ENCODE data around the gene PLD4. TPM values are rescaled to one million over a fixed set of nuclear protein-coding genes. Genes with fewer than 3 reads are reported as not detected.
"Not testable (repeated sequence)": the region's sequence is repeated elsewhere in the genome, so short reads cannot be mapped to it uniquely, and the experiment has no call there.

Gene PLD4
- total RNA-seq, 4 donors from 2014 or later: 0.16 TPM; not detected in 3

DNA sequence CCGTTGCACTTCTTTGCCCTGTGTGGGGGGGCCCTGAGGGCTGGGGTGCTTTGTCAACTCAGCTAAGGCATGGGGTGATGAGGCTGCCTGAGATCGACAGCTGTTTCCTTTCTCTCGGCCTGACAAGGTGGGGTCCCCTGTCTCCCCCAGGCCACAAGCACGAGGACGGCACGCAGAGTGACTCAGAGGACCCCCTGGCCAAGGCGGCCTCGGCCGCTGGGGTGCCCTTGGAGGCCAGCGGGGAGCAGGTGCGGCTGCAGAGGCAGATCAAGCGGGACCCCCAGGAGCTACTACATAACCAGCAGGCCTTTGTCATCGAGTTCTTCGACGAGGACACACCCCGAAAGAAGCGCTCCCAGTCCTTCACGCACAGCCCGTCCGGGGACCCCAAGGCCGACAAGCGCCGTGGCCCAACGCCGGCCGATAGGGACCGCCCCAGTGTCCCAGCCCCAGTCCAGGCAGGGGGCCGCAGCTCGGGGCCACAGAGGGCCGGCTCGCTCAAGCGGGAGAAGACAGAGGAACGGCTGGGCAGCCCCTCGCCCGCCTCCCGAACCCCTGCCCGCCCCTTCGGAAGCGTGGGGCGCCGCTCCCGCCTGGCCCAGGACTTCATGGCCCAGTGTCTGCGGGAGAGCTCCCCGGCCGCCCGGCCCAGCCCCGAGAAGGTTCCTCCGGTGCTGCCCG lies 40.9 kb upstream of the PLD4 start:
- Histone ChIP-seq H3K36me3 (peaks cover 79% of the 10 kb centered on the region), H3K4me1 (peaks cover 9% of the 10 kb centered on the region), H3K4me3 (no peak overlapping the region), H3K27me3 (no peaks in the 10 kb centered on the region), H3K9me3 (no peaks in the 10 kb centered on the region), H3K27ac (no peak overlapping the region)
- no peak for TF ChIP-seq EP300 (IDR thresholded peaks at IDR 0.05)
- 78% methylated on average over 6 of the region's 49 CpGs for WGBS
- no peak for DNase-seq (ENCODE audit: low spot score in 2 of 2)

GRCh38 chr14:104884381-104884780 lies 40.3 kb upstream of the PLD4 start:
- not testable (repeated sequence) for H3K27me3 ChIP-seq; H3K4me1 ChIP-seq; H3K9me3 ChIP-seq; H3K27ac ChIP-seq; H3K4me3 ChIP-seq; DNase-seq (ENCODE audit: low spot score in 2 of 2)
- WGBS: 90% methylated on average over 10 of the region's 34 CpGs
- H3K36me3 ChIP-seq: peaks cover 81% of the 10 kb centered on the region

DNA sequence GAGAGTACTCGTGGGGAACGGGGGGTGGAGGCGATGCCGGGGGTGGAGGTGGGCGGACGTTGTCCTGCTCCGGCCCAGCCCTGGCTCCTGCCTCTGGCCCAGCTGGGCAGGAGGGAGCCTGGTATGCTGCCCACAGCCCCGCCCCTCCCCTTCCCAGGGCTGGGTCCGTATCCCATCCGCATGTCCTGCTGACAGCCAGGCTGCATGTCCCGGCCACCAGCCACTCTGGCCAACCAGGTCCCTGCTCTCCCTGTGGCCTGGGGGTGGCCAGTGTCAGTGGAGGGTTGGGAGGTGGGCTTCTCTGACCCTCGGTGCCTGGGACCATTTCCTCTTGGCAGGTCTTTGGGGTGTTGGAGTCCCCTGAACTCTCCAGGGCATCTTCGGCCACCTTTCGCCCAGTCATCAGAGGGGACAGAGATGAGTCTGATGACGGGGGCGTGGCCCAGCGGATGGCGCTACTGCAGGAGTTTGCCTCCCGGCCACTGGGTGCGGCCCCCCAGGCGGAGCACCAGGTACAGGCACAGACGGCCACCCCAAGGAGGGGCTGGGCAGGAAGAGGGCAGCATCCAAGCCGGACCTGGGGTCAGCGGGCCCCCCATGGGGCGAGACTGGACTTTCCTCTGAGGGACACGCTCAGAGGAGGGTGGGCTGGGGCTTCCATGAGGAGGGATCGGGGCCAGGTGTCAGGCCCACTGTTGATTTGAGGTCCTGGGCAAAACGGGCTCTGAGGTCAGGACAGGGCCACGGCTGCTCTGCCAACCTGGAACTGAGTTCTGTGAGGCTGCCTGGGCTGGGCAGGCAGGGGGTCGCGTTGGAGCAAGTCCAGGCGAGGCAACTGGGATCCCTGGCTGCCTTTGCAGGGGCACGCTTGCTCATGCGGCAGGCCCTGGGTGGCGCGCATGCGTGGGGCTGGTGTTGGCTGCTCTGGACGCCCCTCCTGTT lies 39.4 kb upstream of the PLD4 start:
- no peaks in the 10 kb centered on the region for H3K27me3 ChIP-seq
- no peak overlapping the region for H3K4me3 ChIP-seq
- H3K9me3 ChIP-seq: no peaks in the 10 kb centered on the region
- DNase-seq (ENCODE audit: low spot score in 2 of 2): no peak
- H3K36me3 ChIP-seq: peaks cover 76% of the 10 kb centered on the region
- no peak overlapping the region for H3K27ac ChIP-seq
- peaks cover 9% of the 10 kb centered on the region for H3K4me1 ChIP-seq
- no peak for TF ChIP-seq POLR2AphosphoS5 (IDR thresholded peaks at IDR 0.05)
- TF ChIP-seq, protein P1, sequence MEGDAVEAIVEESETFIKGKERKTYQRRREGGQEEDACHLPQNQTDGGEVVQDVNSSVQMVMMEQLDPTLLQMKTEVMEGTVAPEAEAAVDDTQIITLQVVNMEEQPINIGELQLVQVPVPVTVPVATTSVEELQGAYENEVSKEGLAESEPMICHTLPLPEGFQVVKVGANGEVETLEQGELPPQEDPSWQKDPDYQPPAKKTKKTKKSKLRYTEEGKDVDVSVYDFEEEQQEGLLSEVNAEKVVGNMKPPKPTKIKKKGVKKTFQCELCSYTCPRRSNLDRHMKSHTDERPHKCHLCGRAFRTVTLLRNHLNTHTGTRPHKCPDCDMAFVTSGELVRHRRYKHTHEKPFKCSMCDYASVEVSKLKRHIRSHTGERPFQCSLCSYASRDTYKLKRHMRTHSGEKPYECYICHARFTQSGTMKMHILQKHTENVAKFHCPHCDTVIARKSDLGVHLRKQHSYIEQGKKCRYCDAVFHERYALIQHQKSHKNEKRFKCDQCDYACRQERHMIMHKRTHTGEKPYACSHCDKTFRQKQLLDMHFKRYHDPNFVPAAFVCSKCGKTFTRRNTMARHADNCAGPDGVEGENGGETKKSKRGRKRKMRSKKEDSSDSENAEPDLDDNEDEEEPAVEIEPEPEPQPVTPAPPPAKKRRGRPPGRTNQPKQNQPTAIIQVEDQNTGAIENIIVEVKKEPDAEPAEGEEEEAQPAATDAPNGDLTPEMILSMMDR (IDR thresholded peaks at IDR 0.05): no peak
- TF ChIP-seq POLR2A (IDR thresholded peaks at IDR 0.05): no peak
- no peak for TF ChIP-seq EP300 (IDR thresholded peaks at IDR 0.05)
- WGBS: 85% methylated on average over 24 of the region's 38 CpGs

GRCh38 chr14:104885973-104886689 lies 38.5 kb upstream of the PLD4 start:
- TF ChIP-seq POLR2A (IDR thresholded peaks at IDR 0.05) (no peak), EP300 (IDR thresholded peaks at IDR 0.05) (no peak), POLR2AphosphoS5 (IDR thresholded peaks at IDR 0.05) (no peak)
- TF ChIP-seq, protein P1 (IDR thresholded peaks at IDR 0.05): no peak
- H3K9me3 ChIP-seq: no peaks in the 10 kb centered on the region
- peaks cover 9% of the 10 kb centered on the region for H3K4me1 ChIP-seq
- no peaks in the 10 kb centered on the region for H3K27me3 ChIP-seq
- peaks cover 68% of the 10 kb centered on the region for H3K36me3 ChIP-seq
- H3K4me3 ChIP-seq: no peak overlapping the region
- no peak overlapping the region for H3K27ac ChIP-seq
- WGBS: 75% methylated on average over 2 of the region's 40 CpGs
- peak in 1 of 2 donors; percentile 65 for DNase-seq (ENCODE audit: low spot score in 2 of 2)

DNA sequence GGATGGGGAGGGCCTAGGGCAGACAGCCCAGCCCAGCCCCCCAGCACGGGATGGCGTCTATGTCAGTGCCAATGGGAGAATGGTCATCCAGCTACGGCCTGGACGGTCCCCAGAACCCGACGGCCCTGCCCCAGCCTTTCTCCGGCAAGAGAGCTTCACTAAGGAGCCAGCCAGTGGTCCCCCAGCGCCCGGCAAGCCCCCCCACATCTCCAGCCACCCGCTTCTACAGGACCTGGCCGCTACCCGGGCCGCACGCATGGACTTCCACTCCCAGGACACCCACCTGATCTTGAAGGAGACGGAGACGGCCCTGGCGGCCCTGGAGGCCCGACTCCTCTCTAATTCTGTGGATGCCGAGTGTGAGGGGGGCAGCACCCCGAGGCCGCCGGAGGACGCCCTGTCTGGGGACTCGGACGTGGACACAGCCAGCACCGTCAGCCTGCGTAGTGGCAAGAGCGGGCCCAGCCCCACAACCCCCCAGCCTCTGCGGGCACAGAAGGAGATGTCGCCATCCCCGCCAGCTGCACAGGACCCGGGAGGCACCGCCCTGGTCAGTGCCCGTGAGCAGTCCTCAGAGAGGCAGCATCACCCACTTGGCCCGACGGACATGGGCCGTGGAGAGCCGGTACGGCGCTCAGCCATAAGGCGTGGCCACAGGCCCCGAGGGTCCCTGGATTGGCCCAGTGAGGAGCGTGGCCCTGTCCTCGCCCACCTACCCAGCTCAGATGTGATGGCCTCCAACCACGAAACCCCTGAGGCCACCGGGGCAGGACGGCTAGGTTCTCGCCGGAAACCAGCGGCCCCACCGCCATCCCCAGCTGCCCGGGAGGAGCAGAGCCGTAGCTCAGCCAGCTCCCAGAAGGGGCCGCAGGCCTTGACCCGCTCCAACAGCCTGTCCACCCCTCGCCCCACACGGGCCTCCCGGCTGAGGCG lies 37.7 kb upstream of the PLD4 start:
- TF ChIP-seq, protein P1 (IDR thresholded peaks at IDR 0.05): no peak
- TF ChIP-seq POLR2AphosphoS5 (IDR thresholded peaks at IDR 0.05) (no peak), EP300 (IDR thresholded peaks at IDR 0.05) (no peak), POLR2A (IDR thresholded peaks at IDR 0.05) (no peak)
- Histone ChIP-seq H3K36me3 (peaks cover 60% of the 10 kb centered on the region), H3K4me1 (peaks cover 5% of the 10 kb centered on the region), H3K27me3 (no peaks in the 10 kb centered on the region), H3K4me3 (no peak overlapping the region), H3K27ac (no peak overlapping the region), H3K9me3 (no peaks in the 10 kb centered on the region)
- WGBS: 96% methylated on average over 21 of the region's 59 CpGs
- peak in 1 of 2 donors; percentile 61 for DNase-seq (ENCODE audit: low spot score in 2 of 2)

Measured in suprapubic skin (tissue), 4 donors.